NCI-H446 (cell line): ENCODE results near the gene SCN10A.

Experiments used
- DNase-seq, 2 experiments: peaks; one replicate each; lab custom pipeline; 2025; lab: John Stamatoyannopoulos, UW

Gene SCN10A

DNA sequence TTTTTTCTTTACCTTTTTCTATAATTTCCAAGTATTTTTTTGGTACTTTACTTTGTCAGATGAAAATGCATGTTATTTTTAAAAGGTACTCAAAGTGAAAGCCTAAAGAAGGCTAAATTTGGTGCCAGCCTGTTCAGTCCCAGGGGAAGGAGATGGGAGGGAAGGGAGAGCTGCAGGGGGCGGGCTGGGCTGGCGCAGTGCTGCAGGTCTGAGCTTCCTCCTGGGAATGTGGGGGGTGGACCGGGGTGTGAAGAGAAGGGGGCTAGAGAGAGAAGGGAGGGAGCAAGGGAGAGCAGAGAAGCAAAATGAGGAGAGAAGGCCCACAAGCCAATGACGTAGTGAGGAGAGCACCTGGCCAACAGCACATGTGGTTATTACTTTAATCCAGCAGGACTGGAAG lies 95.6 kb downstream of the SCN10A start:
- no peak for DNase-seq

DNA sequence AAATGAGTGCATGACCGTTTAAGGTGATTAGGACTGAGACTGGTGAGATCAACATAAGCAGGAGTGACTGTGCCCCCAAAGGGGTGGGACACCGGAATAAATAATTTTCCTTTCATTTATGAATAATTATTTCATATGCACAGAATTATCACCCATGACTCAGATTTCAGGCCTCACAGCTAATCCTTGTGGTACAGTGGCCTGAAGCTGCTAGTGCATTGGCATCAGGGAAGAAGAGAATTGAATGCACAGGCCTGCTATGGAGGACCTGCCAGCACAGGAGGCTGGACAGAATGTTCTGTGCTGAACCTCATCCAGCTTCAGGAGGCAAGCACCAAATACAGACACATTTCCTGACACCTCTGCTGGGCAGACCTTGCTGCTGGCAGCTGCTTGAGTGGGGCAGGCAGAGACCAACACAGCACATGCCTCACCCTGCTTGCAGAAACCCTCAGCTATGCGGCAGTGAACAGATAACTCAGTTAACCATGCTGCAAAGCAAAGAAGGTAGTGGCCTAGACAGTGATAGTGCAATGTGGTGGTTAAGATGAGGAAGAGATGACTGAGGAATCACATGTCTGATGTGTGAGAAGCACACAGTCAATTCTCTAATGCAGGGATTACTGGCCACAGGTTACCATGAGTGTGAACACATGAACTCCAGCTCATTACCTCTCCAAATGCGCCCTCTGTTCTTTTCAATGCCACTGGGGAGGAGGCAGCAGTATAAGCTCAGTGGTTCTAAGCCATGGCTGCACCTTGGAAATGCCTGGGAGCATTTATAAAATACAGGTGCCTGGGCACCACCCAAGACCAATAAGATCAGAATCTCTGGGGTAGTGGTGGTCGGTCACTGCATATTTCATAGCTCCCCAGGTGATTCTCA lies 98.4 kb downstream of the SCN10A start:
- DNase-seq = no peak

DNA sequence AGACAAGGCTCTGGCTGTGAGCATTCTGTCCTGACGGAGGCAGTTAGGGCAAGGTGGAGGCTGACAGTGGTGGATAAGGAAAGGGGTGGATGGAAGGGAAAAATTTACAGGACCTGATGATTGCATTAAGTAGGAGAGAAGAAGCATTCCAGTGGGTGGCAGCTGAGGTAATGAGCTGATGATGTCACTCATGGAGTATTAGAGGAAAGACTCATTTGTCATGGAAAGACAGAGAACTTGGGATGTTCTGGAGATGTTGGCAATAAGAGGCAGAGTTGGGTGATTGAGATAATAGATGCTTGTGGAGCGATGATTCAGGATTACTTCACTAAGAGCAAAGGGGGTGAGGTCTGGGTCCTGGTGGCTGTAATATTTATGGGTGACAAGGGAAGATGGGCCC lies 102.9 kb downstream of the SCN10A start:
- DNase-seq = no peak

DNA sequence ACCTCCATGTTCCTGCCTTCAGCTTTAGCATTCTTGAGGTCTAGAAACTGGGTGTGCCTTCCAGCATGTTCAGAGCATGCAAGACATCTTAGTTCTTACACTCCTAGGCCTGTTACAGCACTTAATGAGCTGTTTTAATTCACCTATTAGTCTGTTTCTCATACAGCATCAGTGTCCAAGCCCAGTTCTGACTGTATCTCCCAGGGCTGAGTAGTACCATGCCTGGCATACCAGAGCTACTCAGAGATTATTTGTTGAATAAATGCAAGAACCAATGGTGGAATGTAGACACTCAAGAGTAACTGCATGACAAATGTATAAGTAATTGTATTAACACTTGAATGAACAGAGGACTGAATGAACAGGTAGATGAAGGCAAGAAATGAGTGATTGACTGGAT lies 104.7 kb downstream of the SCN10A start:
- DNase-seq = no peak

DNA sequence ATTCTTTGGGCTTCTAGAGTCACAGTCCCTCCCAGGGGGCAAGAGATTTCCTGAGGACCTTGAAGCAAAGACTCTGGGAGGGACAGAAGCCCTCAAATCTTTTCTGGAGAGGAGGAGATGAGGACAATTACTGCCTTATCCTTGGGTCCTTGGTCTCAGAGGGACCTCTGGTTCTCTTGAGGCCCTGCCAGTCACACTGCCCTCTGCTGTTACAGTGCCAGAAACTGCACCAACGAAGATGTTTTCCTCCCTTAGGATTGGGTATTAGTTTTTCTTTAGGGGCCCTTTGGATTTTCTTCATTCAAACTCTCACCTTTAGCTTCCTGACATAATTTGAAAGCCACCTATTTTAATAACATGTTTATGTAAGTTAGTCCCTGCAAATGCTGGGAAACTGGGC lies 108.3 kb downstream of the SCN10A start:
- no peak for DNase-seq

DNA sequence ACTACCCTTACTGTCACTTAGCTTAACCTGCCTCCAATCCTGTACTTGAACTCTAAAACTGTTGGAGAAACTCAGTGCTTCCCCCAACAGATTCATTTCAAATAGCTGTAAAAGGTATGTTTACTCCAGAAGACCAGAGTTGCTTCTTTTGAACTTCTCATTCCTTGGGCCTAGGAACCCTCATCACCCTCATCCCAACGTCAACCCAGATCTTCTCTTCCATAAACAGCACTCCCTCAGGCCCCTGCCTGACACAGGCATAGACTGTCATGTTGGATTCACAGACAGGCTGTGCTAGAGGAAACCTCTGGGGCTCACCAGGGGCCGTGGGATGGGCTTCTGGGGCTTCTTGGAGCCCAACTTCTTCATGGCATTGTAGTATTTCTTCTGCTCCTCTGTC lies 109.1 kb downstream of the SCN10A start:
- DNase-seq = no peak

DNA sequence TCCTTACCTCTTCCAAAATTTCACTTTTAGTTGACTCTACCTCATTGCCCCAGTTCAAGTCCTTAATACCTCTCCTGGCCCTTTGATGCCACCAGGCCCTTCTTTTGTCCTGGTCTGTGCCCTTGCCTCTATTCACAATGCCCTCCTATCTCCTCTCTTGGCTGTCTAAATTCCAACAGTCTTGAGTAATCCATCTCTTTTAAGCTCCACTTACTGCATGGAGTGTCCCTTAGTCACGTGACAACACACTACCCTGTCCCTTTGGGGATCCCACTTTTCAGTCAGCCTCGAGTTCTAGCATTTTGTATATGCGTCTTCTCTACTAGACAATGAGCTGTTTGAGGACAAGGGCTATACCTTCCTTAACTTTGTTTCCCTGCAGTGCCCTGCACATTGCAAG lies 113.8 kb downstream of the SCN10A start:
- no peak for DNase-seq

DNA sequence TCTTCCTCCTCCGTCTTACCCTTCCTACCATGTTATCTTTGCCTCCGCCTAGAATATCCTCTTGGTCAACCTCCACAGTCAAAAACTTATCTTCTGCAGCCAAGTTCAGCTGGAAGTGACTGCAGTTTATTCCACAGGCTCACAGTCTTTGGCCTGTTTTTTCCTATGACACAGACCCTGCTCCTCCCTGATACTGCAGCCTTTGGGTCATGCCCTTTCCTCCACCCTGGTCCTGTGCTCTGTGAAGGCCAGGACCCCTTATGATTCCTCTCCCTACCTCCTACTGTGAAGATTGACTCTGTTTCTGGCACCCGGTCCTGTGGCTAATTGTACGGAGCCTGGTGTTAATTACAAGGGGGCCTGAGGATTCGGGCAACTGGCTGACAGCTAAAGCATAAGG lies 117.3 kb downstream of the SCN10A start:
- no peak for DNase-seq

DNA sequence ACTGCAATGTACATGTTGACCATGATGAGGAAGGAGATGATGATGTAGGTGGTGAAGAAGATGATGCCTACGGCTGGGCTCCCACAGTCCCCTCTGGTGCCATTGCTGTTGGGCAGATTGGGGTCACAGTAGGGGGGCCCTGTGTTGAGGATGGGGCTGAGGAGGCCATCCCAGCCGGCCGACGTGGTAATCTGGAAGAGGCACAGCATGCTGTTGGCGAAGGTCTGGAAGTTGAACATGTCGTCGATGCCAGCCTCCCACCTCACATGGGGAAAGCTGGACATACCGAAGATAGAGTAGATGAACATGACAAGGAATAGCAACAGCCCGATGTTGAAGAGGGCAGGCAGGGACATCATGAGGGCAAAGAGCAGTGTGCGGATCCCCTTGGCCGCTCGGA lies 118.0 kb downstream of the SCN10A start:
- no peak for DNase-seq

DNA sequence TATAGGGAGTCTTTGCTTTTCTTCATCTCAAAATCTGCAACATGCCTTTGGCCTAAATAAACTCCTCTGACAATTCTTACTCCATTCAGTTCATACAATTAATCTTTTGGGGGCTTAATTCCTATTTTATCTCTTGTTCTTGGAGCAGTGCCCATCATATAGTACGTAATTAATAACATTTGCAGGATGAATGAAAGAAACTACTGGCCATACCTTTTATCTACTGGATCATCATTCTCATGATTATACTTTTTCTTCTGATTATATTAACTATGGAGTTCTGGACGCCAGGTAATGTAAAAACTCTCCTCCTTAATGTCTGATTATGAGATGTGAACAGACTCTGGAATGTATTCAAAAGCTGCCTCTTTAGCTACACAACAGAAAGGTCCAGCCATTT lies 120.0 kb downstream of the SCN10A start:
- DNase-seq = no peak

DNA sequence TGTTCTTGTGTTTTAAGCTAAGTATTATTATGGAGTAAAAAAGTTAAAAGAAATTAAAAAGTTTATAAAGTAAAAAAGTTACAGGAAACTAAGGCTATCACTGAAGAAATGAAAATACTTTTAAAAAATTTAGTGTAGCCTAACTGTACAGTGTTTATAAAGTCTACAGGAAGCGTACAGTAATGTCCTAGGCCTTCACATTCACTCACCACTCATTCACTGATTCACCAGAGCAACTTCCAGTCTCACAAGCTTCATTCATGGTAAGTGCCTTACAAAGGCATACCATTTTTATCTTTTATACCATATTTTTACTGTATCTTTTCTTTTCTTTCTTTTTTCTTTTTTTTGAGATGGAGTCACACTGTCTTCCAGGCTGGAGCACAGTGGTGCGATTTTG lies 125.8 kb downstream of the SCN10A start:
- no peak for DNase-seq

DNA sequence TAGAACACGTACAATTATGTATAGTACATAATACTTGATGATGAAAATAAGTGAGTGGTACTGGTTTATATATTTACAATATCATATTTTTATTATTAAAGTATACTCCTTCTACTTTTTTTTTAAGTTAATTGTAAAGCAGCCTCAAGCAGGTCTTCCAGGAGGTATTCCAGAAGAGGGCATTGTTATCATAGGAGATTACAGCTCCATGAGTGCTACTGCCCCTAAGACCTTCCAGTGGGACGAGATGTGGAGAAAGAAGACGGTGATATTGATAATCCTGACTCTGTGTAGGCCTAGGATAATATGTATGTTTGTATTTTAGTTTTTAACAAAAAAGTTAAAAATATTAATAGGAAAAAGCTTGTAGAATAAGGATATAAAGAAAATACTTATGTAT lies 126.2 kb downstream of the SCN10A start:
- no peak for DNase-seq

DNA sequence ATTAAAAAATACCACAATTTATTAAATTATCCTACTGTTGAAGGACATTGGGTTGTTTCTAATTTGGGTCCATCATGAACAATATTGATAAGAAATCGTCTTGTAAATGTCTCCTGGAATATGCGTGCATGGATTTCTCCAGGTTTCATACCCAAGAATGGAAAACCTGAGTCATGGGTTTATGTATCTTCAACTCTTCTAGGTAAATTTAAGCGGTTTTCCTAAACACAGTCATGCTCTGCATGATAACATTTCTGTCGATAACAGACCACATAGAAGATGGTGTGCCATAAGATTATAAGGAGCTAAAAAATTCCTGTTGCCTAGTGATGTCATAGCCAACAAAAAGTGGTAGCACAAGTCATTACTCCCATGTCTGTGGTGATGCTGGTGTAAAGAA lies 126.7 kb downstream of the SCN10A start:
- DNase-seq = no peak

DNA sequence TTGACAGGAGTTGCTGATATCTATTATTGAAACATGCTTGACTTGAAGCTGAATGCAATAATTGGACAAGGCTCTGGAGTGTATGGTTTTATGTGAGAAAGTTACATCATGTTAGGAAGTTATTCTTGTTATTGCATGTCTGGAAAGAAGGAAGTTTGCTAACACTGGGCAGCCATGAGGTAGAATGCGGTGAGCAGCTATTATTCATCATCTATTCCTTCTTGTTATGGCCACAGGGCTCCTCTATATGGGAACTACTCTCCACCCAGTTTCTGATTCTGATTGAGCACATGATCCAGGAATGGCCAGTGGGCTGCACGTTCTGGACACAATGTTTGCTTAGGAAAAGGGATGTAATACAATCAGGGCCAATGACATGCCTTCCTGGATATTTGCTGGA lies 128.7 kb downstream of the SCN10A start:
- DNase-seq = no peak

DNA sequence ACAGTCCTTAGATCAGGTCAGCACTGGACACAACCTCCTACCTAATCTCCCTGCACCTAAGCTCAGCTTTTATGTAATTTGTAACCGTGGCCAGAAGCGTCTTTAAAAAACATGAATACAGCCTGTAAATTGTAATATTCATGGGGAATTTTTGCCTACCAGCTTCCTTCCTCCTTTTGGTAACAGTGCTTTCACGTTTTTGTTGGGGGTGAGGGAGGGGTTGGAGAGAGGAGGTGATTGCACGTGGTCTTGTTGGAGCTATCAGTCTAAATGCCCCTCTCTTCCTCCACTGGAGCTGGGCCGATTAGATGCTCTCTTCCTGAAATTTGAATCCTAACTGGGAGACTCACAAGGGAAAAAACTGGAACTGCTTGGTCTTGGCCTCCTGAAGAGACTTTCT lies 131.5 kb downstream of the SCN10A start:
- no peak for DNase-seq

DNA sequence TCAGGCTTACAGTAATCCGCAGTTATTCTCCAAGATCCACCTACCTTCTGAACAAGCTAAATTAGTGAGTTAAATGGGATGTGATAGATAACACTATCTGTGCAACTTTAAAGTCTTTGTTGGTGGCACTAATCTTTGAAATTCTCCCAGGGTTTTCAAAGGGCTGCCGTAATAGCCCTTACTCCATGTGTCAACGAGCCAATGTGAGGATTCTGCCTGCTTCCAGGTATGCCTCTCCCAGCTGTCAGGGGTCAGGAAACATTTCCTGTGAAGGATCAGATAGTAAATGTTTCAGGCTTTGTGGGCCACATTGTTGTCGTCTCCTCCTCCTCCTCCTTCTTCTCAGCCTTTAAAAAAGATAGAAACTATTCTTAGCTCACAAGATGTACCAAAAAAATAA lies 146.3 kb downstream of the SCN10A start:
- DNase-seq = no peak

DNA sequence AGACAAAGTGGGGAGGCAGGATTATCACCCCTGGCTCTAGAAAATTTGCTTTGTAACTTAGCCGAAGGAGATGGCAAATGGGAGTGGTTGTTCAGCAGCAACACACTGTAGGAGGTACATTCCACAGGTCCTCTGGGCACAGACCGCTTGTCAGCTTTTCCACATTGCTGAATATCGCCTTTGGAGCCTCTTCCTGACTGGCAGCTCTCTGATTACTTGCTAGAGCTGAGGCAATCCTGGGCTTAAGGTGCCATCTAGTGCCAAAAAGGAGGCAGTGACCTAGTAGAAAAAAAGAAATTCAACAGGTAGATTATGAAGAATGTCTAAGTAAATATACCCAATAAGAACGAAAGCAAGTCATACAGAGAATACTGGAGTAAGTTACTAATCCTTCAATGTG lies 153.5 kb downstream of the SCN10A start:
- peak in 1 of 2 experiments; percentile 1 for DNase-seq

DNA sequence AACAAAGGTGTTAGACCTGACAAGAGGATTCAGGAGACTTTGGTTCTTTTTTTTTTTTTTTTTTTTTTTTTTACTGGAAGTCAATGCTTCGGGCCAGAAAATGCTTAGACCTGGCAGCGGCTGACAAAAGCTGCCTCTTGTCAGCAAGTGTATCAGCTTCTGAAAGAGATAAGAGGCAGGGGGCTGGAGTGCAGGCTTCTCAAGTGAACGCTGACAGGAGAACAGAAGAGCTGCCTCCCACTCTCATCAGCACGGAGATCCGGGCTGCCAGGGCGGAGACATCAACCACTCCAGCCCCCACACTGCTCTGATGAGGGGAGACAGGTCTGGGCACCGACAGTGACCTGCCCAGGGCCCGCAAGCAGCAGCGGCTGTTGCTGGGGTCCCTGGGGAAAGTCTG lies 157.2 kb downstream of the SCN10A start:
- no peak for DNase-seq

DNA sequence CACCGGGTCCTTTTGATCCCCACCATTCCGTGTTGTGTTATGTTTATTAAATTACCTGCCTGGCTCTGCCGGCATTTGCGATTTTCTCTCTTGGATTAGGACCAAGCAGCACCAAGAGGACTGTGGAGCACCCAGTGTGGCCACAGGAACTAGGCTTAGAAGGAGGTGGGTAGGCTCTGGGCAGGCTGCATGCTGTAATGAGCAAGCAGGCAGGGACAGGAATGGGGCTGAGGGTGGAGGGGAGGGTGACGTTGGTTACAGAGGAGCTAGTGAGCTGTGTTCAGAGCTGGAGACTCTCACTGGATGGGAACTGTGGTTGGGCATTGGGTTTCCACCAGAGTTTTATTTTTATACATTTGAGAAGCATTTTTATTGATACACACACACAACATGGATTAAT lies 158.6 kb downstream of the SCN10A start:
- no peak for DNase-seq

DNA sequence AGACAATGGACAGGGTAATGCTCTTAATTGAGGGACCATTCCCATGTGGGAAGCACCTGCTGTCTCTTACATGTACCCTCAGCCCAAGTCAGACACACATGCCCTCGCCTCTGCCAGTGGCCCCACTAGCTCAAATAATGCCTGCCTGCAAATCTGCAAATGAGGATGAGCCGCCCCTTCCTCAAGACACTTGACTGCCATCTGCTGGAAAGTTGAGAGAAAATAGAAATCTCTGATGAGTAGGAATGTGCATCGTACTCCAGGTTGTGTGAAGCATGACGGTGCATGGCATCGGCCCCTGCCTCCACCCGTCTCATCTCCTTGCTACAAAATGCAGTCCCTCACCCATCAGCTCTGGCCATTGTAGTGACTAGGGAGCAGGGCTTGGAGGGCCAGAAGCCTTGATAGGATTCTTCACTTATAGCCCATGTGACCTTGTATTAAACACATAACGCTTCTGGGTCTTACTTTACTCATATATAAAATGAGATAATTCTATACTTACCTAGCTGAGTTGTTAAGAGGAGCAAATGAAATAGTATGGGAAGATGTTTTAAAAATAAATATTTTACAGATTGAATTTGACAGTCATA lies 160.2 kb downstream of the SCN10A start:
- peak; percentile 8 to 45 for DNase-seq

DNA sequence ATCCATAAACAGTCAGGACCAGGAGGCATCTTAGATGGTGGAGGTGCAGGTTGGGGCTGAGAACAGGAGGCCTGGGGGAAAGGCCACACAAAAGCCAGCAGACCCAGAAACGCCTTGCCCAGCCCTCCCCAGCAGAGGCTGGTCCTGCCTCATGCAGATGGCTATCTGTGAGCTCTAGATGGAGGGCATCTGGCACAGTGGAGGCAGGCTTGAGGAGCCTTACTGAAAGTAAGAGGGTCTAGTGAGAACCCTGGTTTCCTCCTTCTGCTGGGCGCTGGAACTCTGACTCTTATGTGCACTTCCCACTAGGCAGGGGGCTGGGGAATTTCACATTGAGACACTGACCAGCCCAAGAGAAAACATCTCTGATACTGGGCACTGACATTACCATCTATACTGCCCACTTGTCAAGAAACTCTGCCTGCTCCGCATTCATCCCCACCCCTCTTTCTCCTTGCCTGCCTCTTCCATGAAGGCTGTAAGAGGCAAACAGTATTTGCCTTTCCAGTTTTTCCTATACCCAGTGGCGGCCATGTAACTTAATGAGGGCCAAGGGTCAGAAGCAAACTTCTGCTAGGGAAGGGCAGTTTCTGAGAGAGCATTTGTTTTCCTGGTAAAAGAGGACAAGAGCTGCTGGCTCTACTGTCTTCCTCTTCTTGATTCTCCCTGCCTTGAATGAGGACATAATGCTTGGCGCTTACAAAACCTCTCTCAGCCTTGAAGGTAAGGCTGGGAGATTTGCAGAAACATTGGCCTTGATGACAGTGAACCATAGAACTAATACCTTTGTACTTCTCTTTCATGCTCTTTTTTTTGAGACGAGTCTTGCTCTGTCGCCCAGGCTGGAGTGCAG lies 162.1 kb downstream of the SCN10A start:
- DNase-seq = no peak

DNA sequence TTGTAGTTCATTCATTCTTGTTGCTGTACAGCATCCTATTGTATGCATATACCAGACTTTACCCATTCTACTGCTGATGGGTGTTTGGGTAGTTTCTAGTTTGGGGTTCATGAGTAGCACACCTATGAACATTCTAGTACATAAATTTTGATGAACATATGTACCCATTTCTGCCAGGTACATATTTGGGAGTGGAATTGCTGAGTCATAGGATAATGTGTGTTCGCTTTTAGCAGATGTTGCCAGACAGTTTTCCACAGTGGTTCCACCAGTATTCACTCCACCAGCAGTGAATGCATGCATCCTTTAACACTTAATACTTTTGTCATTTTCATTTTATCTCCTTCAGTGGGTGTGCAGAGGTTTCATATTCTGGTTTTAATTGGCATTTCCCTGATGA lies 163.1 kb downstream of the SCN10A start:
- no peak for DNase-seq
